ENCODE results near the gene PTPRK.

DNA sequence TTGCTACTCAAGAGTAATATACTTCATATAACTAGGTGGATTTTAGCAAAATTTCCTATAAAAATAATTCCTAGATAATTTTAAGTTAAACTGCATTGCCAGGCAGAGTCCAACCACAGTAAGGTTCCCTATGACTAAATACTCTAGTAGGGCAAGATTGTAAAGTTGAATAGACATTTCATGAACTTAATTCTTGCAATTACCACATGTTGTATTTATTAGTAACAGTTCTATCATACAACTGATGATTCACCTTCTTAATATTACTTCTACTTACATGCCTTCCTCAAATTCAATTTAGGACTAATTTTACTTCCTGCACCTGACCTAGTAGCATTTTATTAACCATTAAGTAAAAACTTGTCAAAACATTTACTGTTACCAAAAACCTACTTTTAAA lies 352.8 kb downstream of the PTPRK start:
- TF ChIP-seq, protein P1, sequence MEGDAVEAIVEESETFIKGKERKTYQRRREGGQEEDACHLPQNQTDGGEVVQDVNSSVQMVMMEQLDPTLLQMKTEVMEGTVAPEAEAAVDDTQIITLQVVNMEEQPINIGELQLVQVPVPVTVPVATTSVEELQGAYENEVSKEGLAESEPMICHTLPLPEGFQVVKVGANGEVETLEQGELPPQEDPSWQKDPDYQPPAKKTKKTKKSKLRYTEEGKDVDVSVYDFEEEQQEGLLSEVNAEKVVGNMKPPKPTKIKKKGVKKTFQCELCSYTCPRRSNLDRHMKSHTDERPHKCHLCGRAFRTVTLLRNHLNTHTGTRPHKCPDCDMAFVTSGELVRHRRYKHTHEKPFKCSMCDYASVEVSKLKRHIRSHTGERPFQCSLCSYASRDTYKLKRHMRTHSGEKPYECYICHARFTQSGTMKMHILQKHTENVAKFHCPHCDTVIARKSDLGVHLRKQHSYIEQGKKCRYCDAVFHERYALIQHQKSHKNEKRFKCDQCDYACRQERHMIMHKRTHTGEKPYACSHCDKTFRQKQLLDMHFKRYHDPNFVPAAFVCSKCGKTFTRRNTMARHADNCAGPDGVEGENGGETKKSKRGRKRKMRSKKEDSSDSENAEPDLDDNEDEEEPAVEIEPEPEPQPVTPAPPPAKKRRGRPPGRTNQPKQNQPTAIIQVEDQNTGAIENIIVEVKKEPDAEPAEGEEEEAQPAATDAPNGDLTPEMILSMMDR (IDR thresholded peaks at IDR 0.05), result no peak
- no peak for TF ChIP-seq POLR2A (IDR thresholded peaks at IDR 0.05)

All from sigmoid colon (tissue), 3 donors.